ENCODE data around the gene KIRREL3.

KIRREL3 gene

GRCh38 chr11:126768702-126769101 is 231.9 kb downstream of the KIRREL3 start:
- H3K4me3 ChIP-seq (ENCODE audit: low read depth, low read length) = no peak overlapping the region
- TF ChIP-seq, protein P1, sequence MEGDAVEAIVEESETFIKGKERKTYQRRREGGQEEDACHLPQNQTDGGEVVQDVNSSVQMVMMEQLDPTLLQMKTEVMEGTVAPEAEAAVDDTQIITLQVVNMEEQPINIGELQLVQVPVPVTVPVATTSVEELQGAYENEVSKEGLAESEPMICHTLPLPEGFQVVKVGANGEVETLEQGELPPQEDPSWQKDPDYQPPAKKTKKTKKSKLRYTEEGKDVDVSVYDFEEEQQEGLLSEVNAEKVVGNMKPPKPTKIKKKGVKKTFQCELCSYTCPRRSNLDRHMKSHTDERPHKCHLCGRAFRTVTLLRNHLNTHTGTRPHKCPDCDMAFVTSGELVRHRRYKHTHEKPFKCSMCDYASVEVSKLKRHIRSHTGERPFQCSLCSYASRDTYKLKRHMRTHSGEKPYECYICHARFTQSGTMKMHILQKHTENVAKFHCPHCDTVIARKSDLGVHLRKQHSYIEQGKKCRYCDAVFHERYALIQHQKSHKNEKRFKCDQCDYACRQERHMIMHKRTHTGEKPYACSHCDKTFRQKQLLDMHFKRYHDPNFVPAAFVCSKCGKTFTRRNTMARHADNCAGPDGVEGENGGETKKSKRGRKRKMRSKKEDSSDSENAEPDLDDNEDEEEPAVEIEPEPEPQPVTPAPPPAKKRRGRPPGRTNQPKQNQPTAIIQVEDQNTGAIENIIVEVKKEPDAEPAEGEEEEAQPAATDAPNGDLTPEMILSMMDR (IDR thresholded peaks at IDR 0.05; ENCODE audit: borderline replicate concordance, insufficient read depth, low read depth, low read length) = no peak

- TF ChIP-seq, protein P1 (IDR thresholded peaks at IDR 0.05; ENCODE audit: borderline replicate concordance, insufficient read depth, low read depth, low read length) = no peak
- no peak overlapping the region for H3K4me3 ChIP-seq (ENCODE audit: low read depth, low read length)
These were observed 234.1 kb downstream of the KIRREL3 start for GRCh38 chr11:126766440-126766839.

- TF ChIP-seq, protein P1 (IDR thresholded peaks at IDR 0.05; ENCODE audit: borderline replicate concordance, insufficient read depth, low read depth, low read length) = no peak
- no peak overlapping the region for H3K4me3 ChIP-seq (ENCODE audit: low read depth, low read length)
These were observed 235.4 kb downstream of the KIRREL3 start for GRCh38 chr11:126765196-126765595.

GRCh38 chr11:126764231-126764630 is 236.3 kb downstream of the KIRREL3 start:
- no peak overlapping the region for H3K4me3 ChIP-seq (ENCODE audit: low read depth, low read length)
- TF ChIP-seq, protein P1 (IDR thresholded peaks at IDR 0.05; ENCODE audit: borderline replicate concordance, insufficient read depth, low read depth, low read length) = no peak

DNA sequence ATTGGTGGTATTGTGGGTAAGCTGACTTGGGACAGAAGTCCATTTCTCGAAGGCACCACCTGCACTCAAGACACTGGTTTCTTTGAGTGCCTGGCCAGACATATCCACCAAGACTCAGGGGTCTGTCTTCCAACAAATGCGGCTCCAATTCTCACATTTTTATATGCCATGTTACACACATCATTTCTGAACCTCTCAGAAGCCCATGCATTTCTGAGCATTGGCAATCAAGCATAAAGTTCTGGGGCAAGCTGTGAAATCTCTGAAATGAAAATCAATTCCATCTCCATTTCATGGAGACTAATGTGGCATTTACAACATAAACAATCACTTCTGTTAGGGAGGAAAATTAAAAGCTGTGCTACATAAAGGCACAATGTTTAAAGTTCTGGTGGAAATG is 243.7 kb downstream of the KIRREL3 start:
- TF ChIP-seq, protein P1 (IDR thresholded peaks at IDR 0.05; ENCODE audit: borderline replicate concordance, insufficient read depth, low read depth, low read length) = no peak
- no peak overlapping the region for H3K4me3 ChIP-seq (ENCODE audit: low read depth, low read length)

DNA sequence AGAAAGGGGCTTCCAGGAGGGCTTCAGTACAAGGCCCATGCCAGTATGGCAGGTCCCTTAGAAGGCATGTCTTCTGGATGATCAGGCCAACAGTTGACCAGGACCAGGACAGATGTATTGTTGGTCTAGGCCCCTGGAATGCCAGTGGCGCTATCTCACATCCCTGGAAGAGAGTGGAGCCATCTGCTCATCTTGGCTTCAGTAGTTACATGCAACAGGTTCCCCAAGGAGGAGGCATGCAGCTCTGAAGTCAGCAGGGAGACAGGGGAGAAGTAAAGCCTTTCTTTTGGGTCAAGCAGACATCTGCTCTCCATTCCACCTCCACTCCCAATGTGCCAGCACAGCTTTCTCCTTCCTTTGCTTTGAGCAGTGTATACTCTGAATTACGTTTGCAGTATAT is 244.1 kb downstream of the KIRREL3 start:
- no peak overlapping the region for H3K4me3 ChIP-seq (ENCODE audit: low read depth, low read length)
- TF ChIP-seq, protein P1 (IDR thresholded peaks at IDR 0.05; ENCODE audit: borderline replicate concordance, insufficient read depth, low read depth, low read length) = no peak

DNA sequence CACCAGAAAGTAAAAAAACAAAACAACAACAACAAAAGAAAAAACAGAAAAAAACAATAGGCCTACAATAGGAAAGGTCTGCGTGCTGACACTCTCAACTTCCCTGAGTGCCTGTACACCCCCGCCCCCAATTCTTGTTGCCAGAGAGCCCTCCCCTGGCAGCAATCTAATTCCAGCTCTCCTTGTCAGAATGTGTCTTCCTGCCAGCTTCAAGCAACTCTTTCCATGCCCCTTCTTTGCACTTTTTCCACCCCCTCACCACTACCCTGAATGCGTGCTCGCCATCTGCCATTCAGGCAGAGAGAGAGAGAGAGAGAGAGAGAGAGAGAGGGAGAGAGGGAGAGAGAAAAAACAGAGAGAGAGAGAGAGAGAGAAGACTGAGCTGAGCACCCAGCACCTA is 245.0 kb downstream of the KIRREL3 start:
- TF ChIP-seq, protein P1 (IDR thresholded peaks at IDR 0.05; ENCODE audit: borderline replicate concordance, insufficient read depth, low read depth, low read length) = no peak
- no peak overlapping the region for H3K4me3 ChIP-seq (ENCODE audit: low read depth, low read length)

Data from GM12875 (cell line).